Measurements from ENCODE around the gene CD300A.

GRCh38 chr17:74528491-74529199 is 62.2 kb downstream of the CD300A start:
- TF ChIP-seq GATA2 (IDR thresholded peaks at IDR 0.05; ENCODE audit: low read depth, low read length) (no peak), GATA3 (IDR thresholded peaks at IDR 0.05; ENCODE audit: low read depth, low read length) (no peak)
